Ishikawa (cell line): ENCODE measurements around the gene ESPNL.

ENCODE experiments used
- CEBPB ChIP-seq: IDR thresholded peaks from 2 replicates; pipeline ENCODE4 v1.6.1; 2012
- CREB1 ChIP-seq: IDR thresholded peaks from 2 replicates; pipeline ENCODE4 v1.6.1; 2012; ENCODE audit warnings: low read depth
- EGR1 ChIP-seq: IDR thresholded peaks from 2 replicates; pipeline ENCODE4 v1.6.1; 2012
- EP300 ChIP-seq: IDR thresholded peaks from 2 replicates; pipeline ENCODE4 v1.6.1; 2012; ENCODE audit warnings: borderline replicate concordance
- FOXM1 ChIP-seq: IDR thresholded peaks from 2 replicates; pipeline ENCODE4 v1.6.1; 2012; ENCODE audit warnings: low read depth, borderline replicate concordance
- MAX ChIP-seq: IDR thresholded peaks from 2 replicates; pipeline ENCODE4 v1.6.1; 2012
- NFIC ChIP-seq: IDR thresholded peaks from 2 replicates; pipeline ENCODE4 v1.6.1; 2012
- RAD21 ChIP-seq: IDR thresholded peaks from 2 replicates; pipeline ENCODE4 v1.6.1; 2012; ENCODE audit warnings: low read depth
- REST ChIP-seq: IDR thresholded peaks from 2 replicates; pipeline ENCODE4 v1.6.1; 2012; ENCODE audit warnings: low read depth, mild to moderate bottlenecking
- TAF1 ChIP-seq: IDR thresholded peaks from 2 replicates; pipeline ENCODE4 v1.6.1; 2012; ENCODE audit warnings: low read depth, mild to moderate bottlenecking
- TCF12 ChIP-seq: IDR thresholded peaks from 2 replicates; pipeline ENCODE4 v1.6.1; 2012; ENCODE audit warnings: low read depth
- TEAD4 ChIP-seq: IDR thresholded peaks from 2 replicates; pipeline ENCODE4 v1.6.1; 2012
- USF1 ChIP-seq: IDR thresholded peaks from 2 replicates; pipeline ENCODE4 v1.6.1; 2012
- YY1 ChIP-seq: IDR thresholded peaks from 2 replicates; pipeline ENCODE4 v1.6.1; 2012; ENCODE audit warnings: low read depth
- ZBTB7A ChIP-seq: IDR thresholded peaks from 2 replicates; pipeline ENCODE4 v1.6.1; 2012; ENCODE audit warnings: low read depth

The ESPNL gene

GRCh38 chr2:238155761-238156694 lies 55.9 kb downstream of the ESPNL start:
- no peak for TF ChIP-seq USF1
- no peak for TF ChIP-seq MAX
- TF ChIP-seq CREB1: no peak
- no peak for TF ChIP-seq NFIC
- TF ChIP-seq ZBTB7A: peak; percentile 91; the same call in 1 of the 2 replicates
- no peak for TF ChIP-seq TCF12

GRCh38 chr2:238157506-238158017 lies 57.4 kb downstream of the ESPNL start:
- TF ChIP-seq TCF12: peak; percentile 87
- TF ChIP-seq FOXM1: peak; percentile 55; the same call in 1 of the 2 replicates
- no peak for TF ChIP-seq REST
- peak; percentile 71; the same call in 1 of the 2 replicates for TF ChIP-seq EP300
- TF ChIP-seq YY1: no peak
- TF ChIP-seq CEBPB: no peak
- TF ChIP-seq TAF1: 0 out of 2 replicates have a peak, but pooled peaks have one; percentile 9
- TF ChIP-seq MAX: peak; percentile 90
- no peak for TF ChIP-seq EGR1
- peak; percentile 40 for TF ChIP-seq TEAD4
- TF ChIP-seq ZBTB7A: 0 out of 2 replicates have a peak, but pooled peaks have one; percentile 16
- TF ChIP-seq NFIC: peak; percentile 74
- no peak for TF ChIP-seq CREB1
- no peak for TF ChIP-seq RAD21
- no peak for TF ChIP-seq USF1

- TF ChIP-seq TAF1: 0 out of 2 replicates have a peak, but pooled peaks have one; percentile 10
- no peak for TF ChIP-seq MAX
Measured at GRCh38 chr2:238158018-238158508, 57.9 kb downstream of the ESPNL start.

GRCh38 chr2:238158509-238159070 lies 58.5 kb downstream of the ESPNL start, which contains the start of gene ERFE:
TSS of gene ERFE (plus strand) at chr2:238158970. CDS start at chr2:238159008, 38 bp downstream.
- TF ChIP-seq EGR1 (no peak), MAX (peak; percentile 55), ZBTB7A (peak; percentile 85), TAF1 (peak; percentile 20; the same call in 1 of the 2 replicates)

- TF ChIP-seq TAF1: 0 out of 2 replicates have a peak, but pooled peaks have one; percentile 29
- no peak for TF ChIP-seq REST
Measured at GRCh38 chr2:238159071-238159539, 59.0 kb downstream of the ESPNL start.
